Large intestine (tissue), 3 donors: ENCODE results near the gene ILK. TPM values are rescaled to one million over a fixed set of nuclear protein-coding genes. Genes with fewer than 3 reads are reported as not detected.

ENCODE experiments used
- DNase-seq, 2 donors: peaks; one replicate each; pipeline versions ENCODE4 v3.0.0 to v3.0.0-alpha.2; 2013
- H3K27ac ChIP-seq: one replicate; pipeline ENCODE4 v1.5.1; 2013; ENCODE audit warnings: low read length
- H3K27me3 ChIP-seq: 2 replicates; pipeline ENCODE4 v1.6.1; 2013; ENCODE audit warnings: low read length; ENCODE audit not compliant: control insufficient read depth, insufficient read depth
- H3K36me3 ChIP-seq: 2 replicates; pipeline ENCODE4 v1.6.1; 2013; ENCODE audit warnings: low read length; ENCODE audit not compliant: control insufficient read depth, insufficient read depth
- H3K4me1 ChIP-seq: one replicate; pipeline ENCODE4 v1.6.1; 2013; ENCODE audit warnings: low read length; ENCODE audit not compliant: control insufficient read depth, insufficient read depth
- H3K4me3 ChIP-seq: one replicate; pipeline ENCODE4 v1.5.1; 2013; ENCODE audit warnings: low read length
- H3K9me3 ChIP-seq: one replicate; pipeline ENCODE4 v1.6.1; 2013; ENCODE audit warnings: mild to moderate bottlenecking, low read depth, low read length, moderate library complexity; ENCODE audit not compliant: control insufficient read depth
- polyA plus RNA-seq: library from polyadenylated mRNA; unstranded; fragments of 120-200 nt; gene quantifications from one replicate; pipeline ENCODE4 v1.2.1, GENCODE V29; 2013

The ILK gene
- polyA plus RNA-seq, 1 donor, result 133 TPM

GRCh38 chr11:6658647-6659046, 55.1 kb downstream of the ILK start:
- H3K27ac ChIP-seq, result no peak overlapping the region
- no peak overlapping the region for H3K4me3 ChIP-seq
- no peaks in the 10 kb centered on the region for H3K4me1 ChIP-seq
- H3K27me3 ChIP-seq, result peaks cover 42% of the 10 kb centered on the region
- H3K36me3 ChIP-seq, result no peaks in the 10 kb centered on the region
- no peak for DNase-seq
- no peaks in the 10 kb centered on the region for H3K9me3 ChIP-seq

Other genes starting within 250 kb of the ILK start
- 31.8 TPM for gene SMPD1, start 213.3 kb upstream of the ILK start, polyA plus RNA-seq
- gene APBB1, start 184.7 kb upstream of the ILK start, polyA plus RNA-seq, result 27.6 TPM
- 3.0 TPM for gene HPX, start 162.8 kb upstream of the ILK start, polyA plus RNA-seq
- gene TRIM3, start 129.8 kb upstream of the ILK start, polyA plus RNA-seq, result 37.8 TPM
- 68.0 TPM for gene ARFIP2, start 122.4 kb upstream of the ILK start, polyA plus RNA-seq
- gene TIMM10B, start 122.3 kb upstream of the ILK start, polyA plus RNA-seq, result 40.7 TPM
- gene DNHD1, start 106.5 kb upstream of the ILK start, polyA plus RNA-seq, result 12.2 TPM
- 28.5 TPM for gene RRP8, start 158 bp upstream of the ILK start, polyA plus RNA-seq
- 91.0 TPM for gene TAF10, start 8.4 kb downstream of the ILK start, polyA plus RNA-seq
- 310 TPM for gene TPP1, start 15.6 kb downstream of the ILK start, polyA plus RNA-seq
- 17.1 TPM for gene DCHS1, start 52.0 kb downstream of the ILK start, polyA plus RNA-seq
- gene MRPL17, start 79.6 kb downstream of the ILK start, polyA plus RNA-seq, result 58.3 TPM
- gene OR2AG2, start 168.2 kb downstream of the ILK start, polyA plus RNA-seq, result 0.06 TPM
- 0.07 TPM for gene OR2AG1, start 179.2 kb downstream of the ILK start, polyA plus RNA-seq
- gene OR6A2, start 195.9 kb downstream of the ILK start, polyA plus RNA-seq, result 0.03 TPM
- gene OR10A5, start 241.9 kb downstream of the ILK start, polyA plus RNA-seq, result not detected